HepG2 (cell line): ENCODE data around the gene ATOH8. TPM values are rescaled to one million over a fixed set of nuclear protein-coding genes. Genes with fewer than 3 reads are reported as not detected.

Source experiments
- ATAC-seq: fragments of 200-7000 bp; cut with Tn5 transposase; 3 replicates; pipeline ENCODE4 v1.9.1; 2020; ENCODE audit warnings: mild to moderate bottlenecking, moderate library complexity
- BruUV-seq: library from RNA; stranded (reverse); fragments of 400-500 nt; replicated peaks from 2 replicates; lab custom pipeline; 2021; lab: Mats Ljungman, UMichigan
- CTCF ChIA-PET: fragments of 300-600 bp; formaldehyde crosslinking; extraction: SDS; loops from one replicate; lab custom pipeline; 2021; ENCODE audit warnings: low total read pairs, inconsistent platforms, low intra/inter-chr PET ratio; lab: Yijun Ruan, JAX
- POLR2A ChIA-PET: fragments of 350-600 bp; sonication (Branson Sonifier 250); formaldehyde crosslinking; loops from one replicate; lab custom pipeline; 2020; ENCODE audit warnings: antibody characterized with exemption, inconsistent platforms; lab: Yijun Ruan, JAX
- DNase-seq: peaks from one replicate; pipeline ENCODE4 v3.0.0-alpha.2; 2015; ENCODE audit warnings: low spot score
- FAIRE-seq: peaks from 3 replicates; lab custom pipeline; 2011; peaks lifted over from hg19 to GRCh38; lab: Jason Lieb, UNC
- H2AFZ ChIP-seq: one replicate; pipeline ENCODE4 v1.6.1; 2011; ENCODE audit warnings: low read length, inconsistent platforms
- H3K27ac ChIP-seq: fragments of 300-600 bp; 3 replicates; pipeline ENCODE4 v1.8.0; 2011; ENCODE audit warnings: mixed run types, mild to moderate bottlenecking, mixed read lengths, low read length, inconsistent platforms; ENCODE audit not compliant: insufficient read depth; ENCODE audit errors: extremely low read length
- H3K27me3 ChIP-seq, 2 experiments: fragments of 200-600 bp in 1 of 2; 2 replicates in 1 of 2; 3 replicates in 1 of 2; pipeline versions ENCODE4 v1.6.0 to v1.8.0; 2011; ENCODE audit warnings: low read length in 2 of 2, mild to moderate bottlenecking in 2 of 2, moderate library complexity in 2 of 2, inconsistent platforms in 1 of 2; ENCODE audit not compliant: insufficient read depth in 2 of 2, control insufficient read depth in 1 of 2
- H3K36me3 ChIP-seq, 2 experiments: fragments of 200-600 bp in 1 of 2; replicated peaks in 1 of 2; 2 replicates in 1 of 2; 3 replicates in 1 of 2; pipeline versions ENCODE4 v1.5.1 to v1.8.0; 2011; ENCODE audit warnings: low read length in 2 of 2, inconsistent platforms in 1 of 2; ENCODE audit not compliant: insufficient read depth in 2 of 2, control insufficient read depth in 1 of 2
- H3K4me1 ChIP-seq: 2 replicates; pipeline ENCODE4 v1.5.1; 2012; ENCODE audit warnings: low read length, inconsistent platforms; ENCODE audit not compliant: insufficient read depth
- H3K4me2 ChIP-seq: 2 replicates; pipeline ENCODE4 v1.6.0; 2011; ENCODE audit warnings: low read depth, low read length, inconsistent platforms
- H3K4me3 ChIP-seq, 3 experiments: fragments of 200-600 bp in 1 of 3; sonication (generic), shearing (Covaris generic) in 1 of 3; replicated peaks in 1 of 3; 2 replicates each; pipeline ENCODE4 v1.5.1; 2011 to 2016; ENCODE audit warnings: low read length in 3 of 3, inconsistent platforms in 2 of 3, low read depth in 2 of 3, mild to moderate bottlenecking in 2 of 3, control low read depth in 1 of 3, mixed read lengths in 1 of 3; ENCODE audit not compliant: insufficient read depth in 1 of 3
- H3K79me2 ChIP-seq: one replicate; pipeline ENCODE4 v1.6.1; 2011; ENCODE audit warnings: low read length, inconsistent platforms; ENCODE audit not compliant: insufficient read depth
- H3K9ac ChIP-seq: 2 replicates; pipeline ENCODE4 v1.6.0; 2011; ENCODE audit warnings: mild to moderate bottlenecking, low read depth, low read length, inconsistent platforms; ENCODE audit not compliant: insufficient read depth
- H3K9me3 ChIP-seq: 2 replicates; pipeline ENCODE4 v1.5.1; 2012; ENCODE audit warnings: mild to moderate bottlenecking, low read length
- H4K20me1 ChIP-seq: 2 replicates; pipeline ENCODE4 v1.6.0; 2011; ENCODE audit warnings: inconsistent platforms, mild to moderate bottlenecking, low read length, moderate library complexity; ENCODE audit not compliant: insufficient read depth
- CREM ChIP-seq, 2 experiments: sonication (generic) in 1 of 2; formaldehyde crosslinking in 1 of 2; IDR thresholded peaks; 2 replicates each; pipeline versions ENCODE4 v1.4.0 to v1.6.1; 2016 to 2020; ENCODE audit warnings: antibody characterized with exemption in 1 of 2, mild to moderate bottlenecking in 1 of 2, missing genetic modification reagents in 1 of 2
- NCOR1 ChIP-seq: fragments of 200-600 bp; sonication (generic); IDR thresholded peaks from 2 replicates; pipeline ENCODE4 v1.7.0; 2017; ENCODE audit warnings: antibody characterized with exemption, low read length, borderline replicate concordance
- PATZ1 ChIP-seq: sonication (generic); formaldehyde crosslinking; IDR thresholded peaks from 2 replicates; pipeline ENCODE4 v1.4.0; 2020; ENCODE audit warnings: missing genetic modification reagents
- SMARCC2 ChIP-seq: fragments of 450-650 bp; IDR thresholded peaks from 2 replicates; pipeline ENCODE4 v1.6.1; 2017; ENCODE audit warnings: antibody characterized with exemption, mild to moderate bottlenecking
- THAP8 ChIP-seq: sonication (generic); formaldehyde crosslinking; IDR thresholded peaks from 2 replicates; pipeline ENCODE4 v1.5.1; 2020; ENCODE audit warnings: missing genetic modification reagents, mild to moderate bottlenecking, borderline replicate concordance
- ZBTB14 ChIP-seq: sonication (generic); formaldehyde crosslinking; IDR thresholded peaks from 2 replicates; pipeline ENCODE4 v1.4.0; 2020; ENCODE audit warnings: missing genetic modification reagents
- ZNF318 ChIP-seq: sonication (generic); formaldehyde crosslinking; IDR thresholded peaks from 2 replicates; pipeline ENCODE4 v1.4.0; 2020; ENCODE audit warnings: mild to moderate bottlenecking, missing genetic modification reagents
- ZNF33B ChIP-seq: sonication (generic); formaldehyde crosslinking; IDR thresholded peaks from 2 replicates; pipeline ENCODE4 v1.5.1; 2020; ENCODE audit warnings: mild to moderate bottlenecking, missing genetic modification reagents
- WGBS: methylation state at CpG from one replicate; pipeline ENCODE4 v1.1.6; 2017; ENCODE audit warnings: low lambda C conversion rate; 5-methylcytosine and 5-hydroxymethylcytosine counted together
- in situ Hi-C: cut with HindIII; loops from 2 replicates; pipeline ENCODE4 v1.10.0; 2017; ENCODE audit warnings: low pct_unique_long_range_greater_than_20kb; ENCODE audit not compliant: extremely low pct_ligation_motif_present
- intact Hi-C: fragments of 100-400 bp; cut with micrococcal nuclease; formaldehyde crosslinking; loops from one replicate; pipeline ENCODE4 v1.10.0; 2022; ENCODE audit not compliant: unreplicated experiment
- polyA plus RNA-seq, 8 experiments: library from polyadenylated mRNA; depleted of rRNA in 3 of 8; stranded (reverse) in 7 of 8; unstranded in 1 of 8; fragments of >200 nt; fragmentation: Illumina TruSeq in 4 of 8; extraction: Trizol in 4 of 8; gene quantifications; 2 replicates each; pipeline versions ENCODE4 v1.2.1 to v1.2.3, GENCODE V29; 2011 to 2016; ENCODE audit warnings: low read depth in 4 of 8, missing spikeins in 1 of 8, mixed read lengths in 1 of 8; ENCODE audit not compliant: insufficient read depth in 1 of 8
- total RNA-seq, 5 experiments: library from RNA; depleted of rRNA; stranded (reverse); fragments of >200 nt; fragmentation: Illumina TruSeq; extraction: Trizol; gene quantifications; 2 replicates each; pipeline ENCODE4 v1.2.3, GENCODE V29; 2016; ENCODE audit warnings: low read depth in 1 of 5

The ATOH8 gene
- total and polyA plus RNA-seq, 2 of the 13 experiments (the other 11 are each of a cell fraction or from before 2014, with no cell fraction given) = 0.13 to 0.61 TPM

GRCh38 chr2:85741211-85741832 lies 12.5 kb upstream of the ATOH8 start:
- H3K9ac ChIP-seq = no peak overlapping the region
- CTCF ChIA-PET = no interaction called here
- TF ChIP-seq SMARCC2 = no peak
- no peak for TF ChIP-seq THAP8 (CRISPR knock-in tag)
- TF ChIP-seq CREM (IDR thresholded peaks at IDR 0.05) = no peak
- no peak for TF ChIP-seq CREM (CRISPR knock-in tag; IDR thresholded peaks at IDR 0.05)
- no peak for TF ChIP-seq ZNF318 (CRISPR knock-in tag)
- TF ChIP-seq ZNF33B = no peak
- no peak for TF ChIP-seq NCOR1
- no peak for TF ChIP-seq PATZ1 (CRISPR knock-in tag)
- no peak for TF ChIP-seq ZBTB14 (CRISPR knock-in tag)

More at GRCh38 chr2:85741211-85741832, 12.5 kb upstream of the ATOH8 start:
- Histone ChIP-seq H3K4me2 (peak overlapping the region; percentile 80), H3K27me3 (peaks cover 0 to 12% of the 10 kb centered on the region in 2 experiments; a peak in 2 of 5 replicates), H3K4me3 (peak overlapping the region in 1 of 3 experiments; percentile 53; a peak in 3 of 6 replicates), H3K79me2 (no peaks in the 10 kb centered on the region), H3K27ac (no peak overlapping the region), H4K20me1 (no peaks in the 10 kb centered on the region), H3K4me1 (peaks cover 37% of the 10 kb centered on the region), H2AFZ (no peak overlapping the region), H3K36me3 (no peaks in the 10 kb centered on the region), H3K9me3 (no peaks in the 10 kb centered on the region)
- in situ Hi-C loops (no loop called here), intact Hi-C loops (no loop called here)
- POLR2A ChIA-PET = interaction anchor here (0.8 to 2.4 kb wide), 5 partner anchors 9 to 322 kb away, joined by 3 to 8 read pairs (median 5); partner anchors contain the start of gene ATOH8
- no TSS peak for BruUV-seq
- WGBS = 57% methylated on average over 9 of the region's 9 CpGs
- no peak for DNase-seq
- peak; percentile 30 for FAIRE-seq
- peak; percentile 44 for ATAC-seq
